Peyer's patch (tissue), 4 donors: ENCODE data around the gene KRTDAP.

ENCODE experiments used
- POLR2A ChIP-seq, 2 donors: fragments of 450-650 bp; IDR thresholded peaks; one replicate each; pipeline ENCODE4 v1.5.1; 2017; ENCODE audit warnings: antibody characterized with exemption in 2 of 2, mild to moderate bottlenecking in 2 of 2, moderate library complexity in 2 of 2
- TF ChIP-seq, protein P1 (sequence below), 6 experiments: fragments of 450-650 bp in 4 of 6; fragments of 200-600 bp in 2 of 6; sonication (generic) in 1 of 6; IDR thresholded peaks; one replicate each; pipeline ENCODE4 v1.5.1; 2017 to 2019; ENCODE audit warnings: antibody characterized with exemption in 6 of 6, mild to moderate bottlenecking in 3 of 6, moderate library complexity in 1 of 6

DNA sequence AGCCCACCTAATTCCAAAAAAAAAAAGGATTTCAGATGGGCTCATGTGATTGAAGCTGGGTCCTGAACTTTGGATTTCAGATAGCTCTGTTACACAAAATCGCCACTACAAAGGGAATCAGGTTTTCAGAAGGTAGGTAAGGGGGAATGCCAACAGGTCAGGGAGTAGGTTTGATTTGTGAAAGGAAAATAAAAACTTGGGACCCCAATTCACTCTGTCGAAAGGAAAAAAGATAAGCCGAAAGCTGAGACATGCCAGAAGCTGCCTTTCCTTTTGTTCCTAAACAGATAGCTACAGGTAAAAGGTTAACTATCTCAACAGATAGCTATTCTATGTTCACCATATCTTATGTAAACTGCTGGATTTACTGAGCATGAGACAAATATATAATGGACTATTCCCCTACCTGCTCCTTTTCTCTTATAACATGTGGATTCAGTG, 4.0 kb downstream of the KRTDAP start:
- TF ChIP-seq, protein P1, sequence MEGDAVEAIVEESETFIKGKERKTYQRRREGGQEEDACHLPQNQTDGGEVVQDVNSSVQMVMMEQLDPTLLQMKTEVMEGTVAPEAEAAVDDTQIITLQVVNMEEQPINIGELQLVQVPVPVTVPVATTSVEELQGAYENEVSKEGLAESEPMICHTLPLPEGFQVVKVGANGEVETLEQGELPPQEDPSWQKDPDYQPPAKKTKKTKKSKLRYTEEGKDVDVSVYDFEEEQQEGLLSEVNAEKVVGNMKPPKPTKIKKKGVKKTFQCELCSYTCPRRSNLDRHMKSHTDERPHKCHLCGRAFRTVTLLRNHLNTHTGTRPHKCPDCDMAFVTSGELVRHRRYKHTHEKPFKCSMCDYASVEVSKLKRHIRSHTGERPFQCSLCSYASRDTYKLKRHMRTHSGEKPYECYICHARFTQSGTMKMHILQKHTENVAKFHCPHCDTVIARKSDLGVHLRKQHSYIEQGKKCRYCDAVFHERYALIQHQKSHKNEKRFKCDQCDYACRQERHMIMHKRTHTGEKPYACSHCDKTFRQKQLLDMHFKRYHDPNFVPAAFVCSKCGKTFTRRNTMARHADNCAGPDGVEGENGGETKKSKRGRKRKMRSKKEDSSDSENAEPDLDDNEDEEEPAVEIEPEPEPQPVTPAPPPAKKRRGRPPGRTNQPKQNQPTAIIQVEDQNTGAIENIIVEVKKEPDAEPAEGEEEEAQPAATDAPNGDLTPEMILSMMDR (IDR thresholded peaks at IDR 0.05): no peak
- no peak for TF ChIP-seq POLR2A (IDR thresholded peaks at IDR 0.05)
